Activated T-helper 1 cell treated with anti-CD3 and anti-CD28 coated beads, Interleukin-2, amount 50 U/mL, for 16 hours (primary cell): ENCODE data around the gene TAF12.
"Not testable (repeated sequence)": the region's sequence is repeated elsewhere in the genome, so short reads cannot be mapped to it uniquely, and the experiment has no call there.

Experiments used
- DNase-seq, 2 donors: peaks; one replicate each; pipeline ENCODE4 v3.0.0-alpha.2; 2020; ENCODE audit warnings: low read depth in 1 of 2, low spot score in 1 of 2

Gene TAF12

GRCh38 chr1:28645406-28645805 lies 2.5 kb upstream of the TAF12 start:
- not testable (repeated sequence) for DNase-seq

- DNase-seq: no peak
These were observed 1.6 kb upstream of the TAF12 start for GRCh38 chr1:28644494-28644893.

GRCh38 chr1:28642056-28642846 lies 616 bp downstream of the TAF12 start:
- DNase-seq: peak in 1 of 2 donors; percentile 2

- peak in 1 of 2 donors; percentile 4 for DNase-seq
These were observed 2.1 kb downstream of the TAF12 start for GRCh38 chr1:28640766-28641165.

GRCh38 chr1:28632560-28632959 lies 10.3 kb downstream of the TAF12 start:
- no peak for DNase-seq

GRCh38 chr1:28631713-28632112 lies 11.2 kb downstream of the TAF12 start:
- no peak for DNase-seq

- no peak for DNase-seq
These were observed 29.7 kb downstream of the TAF12 start for GRCh38 chr1:28613175-28613574.

- DNase-seq: no peak
These were observed 36.1 kb downstream of the TAF12 start for GRCh38 chr1:28606771-28607170.

GRCh38 chr1:28604962-28605361 lies 37.9 kb downstream of the TAF12 start:
- DNase-seq: no peak

GRCh38 chr1:28604411-28604810 lies 38.5 kb downstream of the TAF12 start:
- DNase-seq: no peak

GRCh38 chr1:28602536-28603439 lies 40.1 kb downstream of the TAF12 start:
- no peak for DNase-seq

GRCh38 chr1:28601696-28602095 lies 41.2 kb downstream of the TAF12 start:
- DNase-seq: no peak

- not testable (repeated sequence) for DNase-seq
These were observed 46.6 kb downstream of the TAF12 start for GRCh38 chr1:28596276-28596675.

GRCh38 chr1:28595412-28596191 lies 47.3 kb downstream of the TAF12 start:
- DNase-seq: no peak

- not testable (repeated sequence) for DNase-seq
These were observed 48.0 kb downstream of the TAF12 start for GRCh38 chr1:28594686-28595411.

- not testable (repeated sequence) for DNase-seq
These were observed 48.9 kb downstream of the TAF12 start for GRCh38 chr1:28593988-28594356.

GRCh38 chr1:28592321-28593071 lies 50.4 kb downstream of the TAF12 start:
- DNase-seq: no peak

- no peak for DNase-seq
These were observed 51.1 kb downstream of the TAF12 start, which contains the start of gene RAB42 for GRCh38 chr1:28591708-28592320. Gene RAB42 (plus strand): TSS chr1:28592265. CDS start chr1:28592512, 247 bp downstream.
